GM21529 (cell line): ENCODE results near the gene CALN1.
"Not testable (repeated sequence)": the region's sequence is repeated elsewhere in the genome, so short reads cannot be mapped to it uniquely, and the experiment has no call there.

ENCODE experiments used
- ATAC-seq: cut with Tn5 transposase; IDR thresholded peaks from one replicate; pipeline ENCODE4 v1.9.1; 2021; ENCODE audit not compliant: unreplicated experiment

Gene CALN1

DNA sequence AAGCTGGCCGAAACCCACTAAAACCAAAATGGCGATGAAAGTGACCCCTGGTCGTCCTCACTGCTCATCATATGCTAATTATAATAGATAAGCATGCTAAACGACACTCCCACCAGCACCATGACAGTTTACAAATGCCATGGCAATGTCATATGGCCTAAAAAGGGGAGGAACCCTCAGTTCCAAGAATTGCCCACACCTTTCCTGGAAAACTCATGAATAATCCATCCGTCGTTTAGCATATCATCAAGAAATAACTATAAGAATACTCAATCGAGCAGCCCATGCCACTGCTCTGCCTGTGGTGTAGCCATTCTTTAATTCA lies 422.0 kb downstream of the CALN1 start:
- no peak for ATAC-seq

DNA sequence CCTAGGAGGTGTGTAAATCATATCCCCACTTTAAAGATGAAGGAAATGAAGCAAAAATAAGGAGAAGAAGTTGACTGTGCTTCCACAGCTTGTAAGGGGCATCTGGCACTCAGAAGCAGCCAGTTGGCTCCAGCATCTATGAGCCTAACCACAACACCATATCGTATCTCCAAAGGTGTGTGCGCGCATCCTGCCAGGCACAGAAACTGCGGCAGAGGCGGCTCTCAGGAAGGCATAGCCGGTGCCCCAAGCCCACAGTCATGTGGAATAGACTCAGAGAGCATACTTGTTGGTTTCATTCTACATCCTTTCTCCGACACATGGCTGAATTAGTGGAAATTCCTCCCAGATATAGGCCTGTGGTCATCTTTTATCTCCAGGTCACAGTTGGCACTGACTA lies 423.9 kb downstream of the CALN1 start:
- no peak for ATAC-seq

DNA sequence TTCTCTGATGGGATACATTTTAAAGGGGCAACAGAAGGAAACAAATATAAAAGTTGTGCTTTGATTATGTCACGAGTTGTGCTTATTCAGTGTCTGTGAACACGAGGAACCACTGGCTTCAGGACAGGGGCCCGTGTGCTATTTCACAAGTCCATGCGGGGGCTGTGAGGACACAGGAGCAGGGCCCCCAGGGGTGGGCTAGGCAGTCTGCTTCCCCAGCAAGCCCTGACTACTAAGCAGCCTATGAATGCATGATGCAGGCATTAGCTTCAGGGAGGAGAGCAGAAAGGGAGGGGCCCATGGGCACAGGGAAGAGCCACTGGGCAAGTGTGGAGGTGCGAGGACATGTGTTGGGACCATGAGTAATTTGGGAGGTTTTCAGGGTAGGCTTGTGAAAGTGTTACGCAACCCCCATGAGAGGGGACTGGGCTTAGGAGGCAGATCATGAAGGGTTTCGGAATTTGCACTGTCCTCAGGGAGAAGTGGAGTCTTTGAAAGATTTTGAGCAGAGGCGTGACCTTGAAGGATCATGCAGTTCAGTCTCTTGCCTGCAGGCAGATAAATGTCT lies 424.9 kb downstream of the CALN1 start:
- ATAC-seq = no peak

DNA sequence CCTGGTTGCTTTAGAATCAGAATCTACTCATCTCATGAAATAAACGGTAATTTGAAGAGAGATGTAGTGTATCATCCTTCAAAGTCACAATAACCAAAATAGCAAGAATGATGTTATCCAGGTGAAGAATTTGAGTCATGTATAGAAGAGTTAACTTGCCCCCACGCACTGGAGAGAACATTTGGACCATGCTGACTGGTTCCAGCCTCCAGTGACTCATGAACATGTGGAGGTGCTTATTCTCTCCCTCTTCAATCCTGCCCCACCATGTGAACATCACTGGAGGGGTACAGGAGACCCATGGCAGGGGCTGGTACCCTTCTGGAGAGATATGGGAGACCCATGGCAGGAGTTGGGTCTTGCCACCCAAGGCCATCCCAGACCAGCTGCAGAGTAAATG lies 427.8 kb downstream of the CALN1 start:
- no peak for ATAC-seq

DNA sequence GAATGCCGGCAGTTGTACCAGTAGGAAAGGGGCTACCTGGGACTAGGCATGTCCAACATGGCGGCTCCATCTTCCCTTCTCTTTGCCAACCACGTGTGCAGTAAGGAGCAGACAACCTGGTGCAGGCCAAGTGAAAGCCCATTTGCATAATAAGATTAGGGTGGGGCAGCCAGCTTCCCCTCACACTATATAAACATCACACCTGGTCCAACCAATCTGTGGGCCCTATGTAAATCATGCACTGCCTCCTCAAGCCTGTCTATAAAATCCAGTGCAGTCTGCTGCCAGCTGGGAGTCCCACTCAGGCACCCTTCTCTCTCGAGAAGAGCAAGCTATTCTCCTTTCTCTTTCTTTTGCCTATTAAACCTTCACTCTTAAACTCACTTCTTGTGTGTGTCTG lies 429.3 kb downstream of the CALN1 start:
- ATAC-seq = no peak

DNA sequence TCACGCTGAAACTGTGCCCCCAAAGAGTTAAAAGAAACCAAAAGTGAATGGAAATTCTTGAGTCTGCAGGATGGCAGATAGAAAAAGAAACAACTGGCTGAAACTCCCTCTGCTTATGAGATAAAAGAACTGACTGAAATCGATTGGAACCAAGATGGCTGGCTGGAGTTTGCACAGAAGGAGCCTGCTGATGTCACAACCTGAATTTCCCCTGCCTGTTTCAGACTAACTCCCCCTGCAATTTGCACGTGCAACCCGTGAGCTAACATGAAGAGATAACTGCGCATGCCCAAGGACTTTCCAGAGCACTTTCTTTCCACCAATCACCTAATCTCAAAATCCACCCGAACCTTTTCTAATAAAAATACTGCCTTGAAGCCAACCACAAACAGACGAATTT lies 435.5 kb downstream of the CALN1 start:
- ATAC-seq = no peak

DNA sequence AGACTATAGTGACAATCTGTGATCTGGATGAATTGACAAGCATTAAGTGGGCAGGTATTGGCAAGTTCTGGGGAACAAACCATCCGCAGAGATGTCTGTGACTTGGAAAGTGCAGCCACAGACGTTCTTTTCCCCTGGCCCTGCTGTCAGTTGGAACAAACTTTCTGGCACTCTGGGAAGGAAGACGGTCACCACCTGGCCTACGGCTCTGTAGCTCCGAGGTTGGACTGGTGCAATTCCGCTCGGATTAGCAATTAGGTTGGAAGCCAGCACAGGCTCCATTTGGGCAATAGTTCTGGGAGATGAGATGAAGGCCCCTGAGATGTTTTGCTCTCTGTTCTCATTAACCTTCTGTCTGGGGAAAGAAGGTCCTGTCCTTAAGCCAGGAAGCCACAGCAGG lies 437.5 kb downstream of the CALN1 start:
- no peak for ATAC-seq

DNA sequence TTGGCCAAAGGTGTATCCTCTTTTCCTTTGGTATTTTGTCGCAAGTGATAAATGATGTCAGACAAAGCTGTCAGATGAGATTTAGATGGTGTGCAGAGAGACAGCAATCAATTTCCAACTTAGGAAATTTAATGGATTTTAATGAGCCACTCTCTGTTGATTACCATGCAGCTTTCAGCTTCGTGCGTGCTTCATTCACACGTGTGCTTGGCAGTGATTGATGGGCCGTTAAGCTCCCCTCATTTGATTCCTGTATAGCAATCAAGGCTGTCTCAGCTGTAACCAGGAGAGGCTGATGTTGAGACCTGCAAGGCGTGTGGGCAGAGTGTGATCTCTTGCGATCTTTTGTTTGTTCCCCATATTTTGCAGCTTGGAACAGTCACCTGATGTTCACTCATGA lies 439.6 kb downstream of the CALN1 start:
- no peak for ATAC-seq

DNA sequence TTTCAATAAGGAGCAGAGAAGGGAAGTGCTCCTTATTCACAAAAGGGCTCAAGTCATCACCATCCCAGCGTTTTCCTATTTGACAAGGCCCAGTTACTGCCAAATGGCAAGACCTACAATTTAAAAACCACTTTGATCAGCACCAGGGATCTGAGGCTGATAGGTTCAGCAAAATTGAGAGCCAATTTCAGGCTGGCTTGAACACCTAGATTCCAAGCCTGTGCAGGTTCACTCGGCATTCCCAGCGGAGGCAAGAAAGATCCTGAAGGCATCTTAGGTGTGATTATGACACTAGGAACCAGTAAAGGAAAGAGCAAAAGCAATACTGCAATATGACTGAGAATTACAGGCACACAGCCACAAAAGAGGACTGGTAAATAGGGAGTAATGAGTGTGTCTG lies 441.4 kb downstream of the CALN1 start:
- ATAC-seq = no peak

DNA sequence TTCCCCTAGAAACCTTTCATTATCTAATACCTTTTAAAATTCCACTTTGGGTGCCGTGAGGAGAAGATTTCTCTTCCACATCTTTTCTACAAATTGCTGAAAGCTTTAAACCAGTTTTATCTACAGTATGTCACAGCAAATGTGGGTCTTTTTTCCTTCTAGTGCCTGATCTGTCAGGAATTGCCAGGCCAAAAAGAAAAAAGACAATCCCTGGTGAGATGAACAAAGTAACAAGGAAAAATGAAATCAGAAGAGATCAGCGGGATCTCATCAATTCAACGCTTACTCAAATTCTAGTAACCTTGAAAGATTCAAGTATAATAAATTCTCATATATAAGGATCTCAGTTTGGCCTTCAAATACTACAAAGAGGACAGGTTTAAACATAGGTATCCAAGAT lies 449.5 kb downstream of the CALN1 start:
- ATAC-seq = no peak

DNA sequence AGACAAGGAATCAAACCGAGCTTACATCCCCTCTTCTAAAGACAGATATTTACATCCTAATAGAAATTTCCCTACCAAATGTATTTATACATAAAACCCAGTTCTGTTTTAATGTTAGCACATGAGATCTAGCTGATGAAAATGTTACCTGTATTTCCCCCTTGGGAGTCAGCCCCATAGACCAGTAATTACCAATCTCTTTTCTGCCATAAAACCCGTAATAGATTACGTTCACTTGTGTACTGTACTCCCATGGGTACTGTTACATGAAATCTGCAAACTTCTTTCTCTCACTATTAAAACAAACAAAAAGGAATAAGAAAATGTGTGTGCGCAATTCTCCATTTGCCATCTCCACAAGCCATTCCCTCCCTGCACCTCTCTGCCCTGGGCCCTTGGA lies 450.9 kb downstream of the CALN1 start:
- no peak for ATAC-seq

DNA sequence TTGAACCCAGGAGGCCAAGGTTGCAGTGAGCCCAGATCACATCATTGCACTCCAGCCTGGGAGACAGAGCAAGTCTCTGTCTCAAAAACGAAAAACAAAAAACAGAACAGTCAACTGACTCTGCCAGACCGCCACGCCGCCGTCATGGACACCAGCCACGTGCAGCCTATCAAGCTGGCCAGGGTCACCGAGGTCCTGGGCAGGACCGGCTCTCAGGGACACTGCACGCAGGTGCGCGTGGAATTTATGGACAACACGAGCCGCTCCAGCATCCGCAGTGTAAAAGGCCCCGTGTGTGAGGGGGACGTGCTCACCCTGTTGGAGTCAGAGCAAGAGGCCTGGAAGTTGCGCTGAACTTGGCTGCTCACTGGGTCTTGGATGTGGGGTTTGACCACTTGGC lies 470.0 kb downstream of the CALN1 start:
- no peak for ATAC-seq

DNA sequence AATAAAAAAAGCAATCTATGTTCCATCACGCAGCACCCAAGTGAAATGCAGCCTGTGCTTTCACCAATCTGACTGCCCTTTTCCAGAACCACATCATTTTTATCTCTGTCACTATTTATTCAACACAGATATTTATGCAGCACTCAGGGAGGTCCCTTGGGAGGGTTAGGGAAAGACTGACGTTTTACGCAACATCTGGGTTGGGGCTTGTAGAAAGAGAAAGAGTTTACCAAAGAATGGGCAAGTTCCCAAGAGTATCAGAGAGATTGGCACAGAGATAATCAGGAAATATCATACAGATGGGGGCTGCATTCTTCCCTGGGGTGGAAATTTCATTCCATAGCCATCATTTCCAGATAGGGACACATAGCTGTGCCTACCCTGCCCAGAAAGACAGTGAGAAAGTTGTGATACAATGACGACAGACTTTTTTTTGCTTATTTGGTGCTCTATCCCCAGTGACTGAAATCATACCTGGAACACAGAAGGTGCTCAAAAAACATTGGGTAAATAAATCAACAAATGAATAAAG lies 474.2 kb downstream of the CALN1 start:
- ATAC-seq = no peak

DNA sequence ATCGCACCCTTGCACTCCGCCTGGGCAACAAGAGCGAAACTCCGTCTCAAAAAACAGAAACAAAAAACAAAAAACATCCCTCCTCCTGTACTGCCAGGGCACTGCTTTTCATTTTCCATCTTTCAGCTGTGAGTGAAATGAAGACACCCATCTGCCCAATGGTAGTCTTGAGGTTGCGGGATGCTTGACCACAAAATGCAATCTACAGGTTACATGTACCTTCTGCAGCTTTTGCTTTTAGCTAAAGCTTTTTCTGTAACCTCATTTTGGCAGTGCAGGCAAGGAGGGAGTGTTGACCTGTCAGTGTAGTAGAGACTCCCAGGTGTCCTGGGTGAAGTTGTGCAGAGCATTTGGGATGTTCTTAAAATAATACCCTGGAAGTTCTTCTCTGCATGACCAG lies 476.5 kb downstream of the CALN1 start:
- ATAC-seq = no peak

DNA sequence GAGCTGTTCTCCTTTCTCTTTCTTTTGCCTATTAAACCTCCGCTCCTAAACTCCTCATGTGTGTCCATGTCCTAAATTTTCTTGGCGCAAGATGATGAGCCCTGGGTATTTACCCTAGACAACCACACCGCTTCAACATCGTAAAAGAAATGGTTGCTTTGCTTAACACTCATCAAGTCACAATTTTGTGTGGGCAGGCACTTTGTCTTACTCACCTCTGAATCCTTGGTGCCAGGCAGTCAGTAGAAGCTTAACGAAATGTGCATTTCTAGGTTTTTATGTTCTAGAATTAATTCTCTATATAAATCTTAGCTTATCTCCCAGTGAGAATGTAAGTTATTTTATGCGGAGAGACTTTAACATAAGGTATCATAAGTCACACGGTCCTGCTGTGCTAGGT lies 478.7 kb downstream of the CALN1 start:
- ATAC-seq = no peak

DNA sequence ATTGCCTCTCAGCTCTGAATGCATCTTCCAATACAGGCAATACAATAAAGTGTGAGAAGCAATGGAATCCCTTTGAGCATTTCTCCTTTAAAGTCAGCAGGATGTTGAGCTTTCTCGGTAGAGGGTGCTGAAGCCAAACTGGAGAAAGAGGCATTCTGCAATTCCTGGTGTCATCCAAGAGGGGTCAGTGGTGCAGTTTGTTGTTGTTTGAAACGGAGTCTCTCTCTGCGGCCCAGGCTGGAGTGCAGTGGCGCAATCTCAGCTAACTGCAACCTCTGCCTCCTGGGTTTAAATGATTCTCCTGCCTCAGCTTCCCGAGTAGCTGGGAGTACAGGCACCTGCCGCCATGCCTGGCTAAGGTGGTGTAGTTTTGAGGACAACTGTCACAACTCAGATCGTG lies 486.5 kb downstream of the CALN1 start:
- ATAC-seq = no peak

DNA sequence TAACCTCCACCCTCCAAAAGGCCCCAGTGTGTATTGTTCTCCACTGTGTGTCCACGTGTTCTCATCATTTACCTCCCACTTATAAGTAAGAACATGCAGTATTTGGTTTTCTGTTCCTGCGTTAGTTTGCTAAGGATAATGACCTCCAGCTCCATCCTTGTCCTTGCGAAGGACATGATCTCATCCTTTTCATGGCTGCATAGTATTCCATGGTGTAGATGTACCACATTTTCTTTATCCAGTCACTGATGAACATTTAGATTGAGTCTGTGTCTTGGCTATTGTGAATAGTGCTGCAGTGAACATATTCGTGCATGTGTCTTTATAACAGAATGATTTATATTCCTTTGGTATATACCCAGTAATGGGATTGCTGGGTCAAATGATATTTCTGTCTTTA lies 497.9 kb downstream of the CALN1 start:
- not testable (repeated sequence) for ATAC-seq

DNA sequence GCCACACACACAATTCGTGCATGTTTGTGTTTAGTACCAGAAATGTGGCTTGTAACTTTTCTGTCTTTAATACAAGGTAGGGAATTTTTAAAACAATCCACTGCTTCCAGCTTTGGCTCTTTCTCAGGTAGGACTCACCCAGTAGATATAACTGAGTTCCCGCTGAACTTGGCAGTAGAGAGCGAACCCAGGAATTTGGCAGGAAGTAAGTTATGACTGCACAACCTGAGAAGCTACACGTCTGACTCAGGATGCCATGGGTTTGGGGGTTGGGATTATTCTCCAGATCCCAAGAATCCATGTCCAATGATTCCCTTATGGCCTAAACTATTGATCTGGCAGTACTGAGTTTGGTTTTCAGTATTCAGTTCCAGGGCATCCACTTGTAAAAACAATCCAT lies 499.7 kb downstream of the CALN1 start:
- no peak for ATAC-seq

DNA sequence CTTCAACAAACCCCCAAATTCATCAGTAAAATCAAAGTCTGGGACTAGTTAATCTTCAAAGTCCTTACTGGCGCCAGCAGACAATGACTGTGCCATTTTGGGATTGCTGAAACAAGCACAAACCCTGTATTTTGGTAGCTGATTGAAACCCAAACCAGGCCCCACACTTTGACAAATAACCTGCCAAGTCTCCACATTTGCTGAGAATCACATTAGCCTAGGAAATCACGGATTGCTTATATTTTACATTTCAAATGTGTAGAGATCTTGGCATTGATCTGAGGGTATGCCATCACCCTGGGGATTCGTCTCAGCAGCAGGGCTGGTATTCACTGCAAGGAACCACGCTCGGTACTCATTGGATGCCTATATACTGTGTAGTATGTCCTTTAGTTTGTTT lies 501.1 kb downstream of the CALN1 start:
- no peak for ATAC-seq

DNA sequence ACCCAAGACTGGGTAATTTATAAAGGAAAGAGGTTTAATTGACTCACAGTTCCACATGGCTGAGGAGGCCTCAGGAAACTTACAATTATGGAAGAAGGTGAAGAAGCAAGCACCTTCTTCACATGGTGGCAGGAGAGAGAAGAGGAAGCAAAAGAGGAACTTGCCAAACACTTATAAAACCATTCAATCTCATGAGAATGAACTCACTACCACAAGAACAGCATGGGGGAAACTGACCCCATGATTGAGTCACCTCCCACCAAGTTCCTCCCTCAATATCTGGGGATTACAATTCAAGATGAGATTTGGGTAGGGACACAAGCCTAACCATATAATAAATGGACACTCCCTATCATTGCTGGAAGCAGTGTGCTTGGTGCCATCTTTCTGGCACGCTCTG lies 506.3 kb downstream of the CALN1 start:
- ATAC-seq = no peak

DNA sequence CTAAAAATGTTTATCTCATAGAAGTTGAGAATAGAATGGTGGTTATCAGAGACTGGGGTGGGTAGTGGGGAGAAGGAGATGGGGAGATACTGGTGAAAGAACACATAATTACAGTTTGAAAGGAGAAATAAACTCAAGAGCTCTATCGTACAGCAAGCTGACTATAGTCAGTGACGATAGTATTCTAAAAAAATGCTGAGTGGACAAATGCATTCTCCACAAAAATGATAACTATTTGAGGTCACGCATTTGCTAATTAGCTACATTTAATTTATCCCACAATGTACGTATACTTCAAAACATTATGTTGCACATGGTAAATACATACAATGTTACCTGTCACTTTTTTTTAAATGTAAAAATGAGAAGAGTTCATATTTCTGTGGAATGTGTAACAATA lies 507.7 kb downstream of the CALN1 start:
- no peak for ATAC-seq

DNA sequence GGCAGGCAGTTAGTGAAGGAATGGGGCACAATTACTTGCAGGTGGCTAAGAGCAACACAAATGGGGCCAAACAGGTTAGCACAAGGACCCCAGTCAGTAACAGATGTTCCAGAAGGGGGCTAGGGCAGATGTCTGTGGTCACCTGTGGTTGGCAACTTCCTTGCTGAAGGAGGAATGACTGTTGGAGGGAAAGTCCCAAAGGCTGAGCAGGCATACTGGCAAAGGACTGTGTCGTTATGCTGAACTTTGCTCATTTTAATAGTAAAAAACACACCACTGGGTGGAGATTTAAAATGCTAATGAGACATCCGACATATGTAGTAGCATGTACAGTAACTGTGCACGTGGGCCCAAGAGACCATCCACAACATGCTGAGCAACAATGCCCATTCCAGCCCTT lies 511.6 kb downstream of the CALN1 start:
- no peak for ATAC-seq

DNA sequence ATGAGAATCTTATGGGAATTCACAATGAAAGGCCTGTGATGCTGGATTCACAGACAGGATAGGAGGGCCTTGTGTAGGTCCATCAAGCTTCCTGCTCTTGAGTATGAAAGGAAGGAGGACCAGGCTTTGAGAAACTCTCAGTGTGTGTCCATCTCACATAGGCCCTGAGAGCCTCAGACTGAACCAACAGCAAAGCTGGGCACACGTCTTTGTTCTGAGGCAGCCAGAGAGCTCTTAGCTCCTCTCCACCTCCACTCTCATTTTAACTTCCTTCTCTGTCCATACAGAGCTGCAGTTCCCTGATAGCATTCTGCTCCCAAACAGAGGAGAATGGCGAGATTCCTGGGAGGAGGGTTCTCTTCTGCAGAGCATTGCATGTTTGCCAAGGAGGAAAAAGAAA lies 515.6 kb downstream of the CALN1 start:
- ATAC-seq = no peak

DNA sequence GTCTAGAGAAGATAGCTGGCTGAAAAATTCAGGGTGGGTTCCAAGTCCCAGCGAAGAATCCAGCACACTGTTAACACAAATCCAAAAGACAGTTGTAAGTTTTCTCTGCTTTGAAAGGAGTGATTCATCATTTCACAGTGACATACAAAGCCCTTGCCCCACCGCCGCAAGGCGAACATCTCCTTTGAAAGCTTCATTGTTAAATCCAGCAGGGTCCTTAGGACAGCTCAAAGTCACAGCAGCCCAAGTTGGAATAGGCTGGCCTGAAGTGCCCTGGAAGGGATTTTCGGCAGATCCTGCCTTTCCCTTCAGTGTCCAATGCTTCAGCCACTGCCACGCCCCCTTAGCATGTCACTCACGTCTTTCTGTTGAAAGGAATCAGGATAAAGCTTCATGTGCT lies 526.1 kb downstream of the CALN1 start:
- ATAC-seq = no peak
